ENCODE data around the gene GOSR1. TPM values are rescaled to one million over a fixed set of nuclear protein-coding genes. Genes with fewer than 3 reads are reported as not detected.
"Not testable (repeated sequence)": the region's sequence is repeated elsewhere in the genome, so short reads cannot be mapped to it uniquely, and the experiment has no call there.

GOSR1 gene
- total RNA-seq, 1 experiment from 2014 or later: 47.1 TPM

DNA sequence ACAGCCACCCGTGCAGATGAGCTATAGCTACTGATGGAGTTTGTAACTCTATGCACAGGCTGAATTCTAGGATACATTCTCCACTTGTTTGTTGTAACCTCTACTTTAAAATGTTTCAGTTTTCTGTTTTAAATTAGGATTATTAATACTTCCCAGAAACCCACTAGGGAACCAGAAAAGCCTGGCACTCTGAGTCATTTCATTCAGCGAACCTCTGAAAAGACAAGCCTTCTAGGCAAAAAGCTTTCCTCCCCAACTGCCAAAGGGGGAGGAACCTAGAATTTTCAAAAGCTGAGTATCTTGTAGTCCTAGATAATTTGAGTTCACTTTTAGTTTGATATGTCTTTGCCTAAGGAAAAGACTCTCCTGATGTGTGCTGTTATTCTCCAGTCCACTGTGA, 43.2 kb downstream of the GOSR1 start:
- H3K4me3 Mint-ChIP-seq (ENCODE audit: low read depth, unreplicated experiment): no peak overlapping the region
- peaks cover 12% of the 10 kb centered on the region for H3K36me3 Mint-ChIP-seq (ENCODE audit: insufficient read depth, unreplicated experiment)
- no peak overlapping the region for H3K27ac Mint-ChIP-seq (ENCODE audit: unreplicated experiment)
- no peak for DNase-seq
- intact Hi-C loops (cut with micrococcal nuclease; ENCODE audit: unreplicated experiment): no loop called here
- BruUV-seq (replicated peaks): no TSS peak
- no peaks in the 10 kb centered on the region for H3K4me1 Mint-ChIP-seq (ENCODE audit: low read depth, unreplicated experiment)
- no peaks in the 10 kb centered on the region for H3K9me3 Mint-ChIP-seq (ENCODE audit: low read depth, unreplicated experiment)
- no peaks in the 10 kb centered on the region for H3K27me3 Mint-ChIP-seq (ENCODE audit: unreplicated experiment)
- CTCF ChIA-PET: interaction anchor here (0.6 to 0.7 kb wide), 2 partner anchors 253 to 618 kb away, joined by 4 to 5 read pairs; no protein-coding TSS in a partner anchor
- TF ChIP-seq, protein P1, sequence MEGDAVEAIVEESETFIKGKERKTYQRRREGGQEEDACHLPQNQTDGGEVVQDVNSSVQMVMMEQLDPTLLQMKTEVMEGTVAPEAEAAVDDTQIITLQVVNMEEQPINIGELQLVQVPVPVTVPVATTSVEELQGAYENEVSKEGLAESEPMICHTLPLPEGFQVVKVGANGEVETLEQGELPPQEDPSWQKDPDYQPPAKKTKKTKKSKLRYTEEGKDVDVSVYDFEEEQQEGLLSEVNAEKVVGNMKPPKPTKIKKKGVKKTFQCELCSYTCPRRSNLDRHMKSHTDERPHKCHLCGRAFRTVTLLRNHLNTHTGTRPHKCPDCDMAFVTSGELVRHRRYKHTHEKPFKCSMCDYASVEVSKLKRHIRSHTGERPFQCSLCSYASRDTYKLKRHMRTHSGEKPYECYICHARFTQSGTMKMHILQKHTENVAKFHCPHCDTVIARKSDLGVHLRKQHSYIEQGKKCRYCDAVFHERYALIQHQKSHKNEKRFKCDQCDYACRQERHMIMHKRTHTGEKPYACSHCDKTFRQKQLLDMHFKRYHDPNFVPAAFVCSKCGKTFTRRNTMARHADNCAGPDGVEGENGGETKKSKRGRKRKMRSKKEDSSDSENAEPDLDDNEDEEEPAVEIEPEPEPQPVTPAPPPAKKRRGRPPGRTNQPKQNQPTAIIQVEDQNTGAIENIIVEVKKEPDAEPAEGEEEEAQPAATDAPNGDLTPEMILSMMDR (IDR thresholded peaks at IDR 0.05; ENCODE audit: unreplicated experiment): no peak

DNA sequence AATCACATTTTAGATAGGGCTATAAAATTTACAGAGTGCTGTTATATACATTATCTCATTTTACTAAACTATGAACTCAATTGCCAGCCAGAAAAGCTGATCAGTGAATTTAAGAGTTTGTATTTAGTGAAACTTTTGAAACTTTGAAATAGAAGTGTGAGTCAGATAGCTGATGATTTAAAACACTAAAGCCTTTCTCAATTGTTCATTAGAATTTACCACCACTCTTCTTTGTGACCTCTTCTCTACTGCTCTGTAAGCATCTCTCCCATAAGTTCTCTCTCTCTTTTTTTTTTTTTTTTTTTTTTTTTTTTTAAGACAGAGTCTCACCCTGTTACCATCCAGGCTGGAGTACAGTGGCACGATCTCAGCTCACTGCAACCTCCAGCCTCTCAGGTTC, 43.7 kb downstream of the GOSR1 start:
- CTCF ChIA-PET: interaction anchor here (0.6 to 0.7 kb wide), 2 partner anchors 254 to 618 kb away, joined by 4 to 5 read pairs; no protein-coding TSS in a partner anchor
- peaks cover 12% of the 10 kb centered on the region for H3K36me3 Mint-ChIP-seq (ENCODE audit: insufficient read depth, unreplicated experiment)
- no peaks in the 10 kb centered on the region for H3K9me3 Mint-ChIP-seq (ENCODE audit: low read depth, unreplicated experiment)
- BruUV-seq (replicated peaks): no TSS peak
- intact Hi-C loops (cut with micrococcal nuclease; ENCODE audit: unreplicated experiment): no loop called here
- no peak overlapping the region for H3K4me3 Mint-ChIP-seq (ENCODE audit: low read depth, unreplicated experiment)
- no peak for DNase-seq
- no peak overlapping the region for H3K27ac Mint-ChIP-seq (ENCODE audit: unreplicated experiment)
- no peaks in the 10 kb centered on the region for H3K4me1 Mint-ChIP-seq (ENCODE audit: low read depth, unreplicated experiment)
- no peaks in the 10 kb centered on the region for H3K27me3 Mint-ChIP-seq (ENCODE audit: unreplicated experiment)
- TF ChIP-seq, protein P1 (IDR thresholded peaks at IDR 0.05; ENCODE audit: unreplicated experiment): no peak

DNA sequence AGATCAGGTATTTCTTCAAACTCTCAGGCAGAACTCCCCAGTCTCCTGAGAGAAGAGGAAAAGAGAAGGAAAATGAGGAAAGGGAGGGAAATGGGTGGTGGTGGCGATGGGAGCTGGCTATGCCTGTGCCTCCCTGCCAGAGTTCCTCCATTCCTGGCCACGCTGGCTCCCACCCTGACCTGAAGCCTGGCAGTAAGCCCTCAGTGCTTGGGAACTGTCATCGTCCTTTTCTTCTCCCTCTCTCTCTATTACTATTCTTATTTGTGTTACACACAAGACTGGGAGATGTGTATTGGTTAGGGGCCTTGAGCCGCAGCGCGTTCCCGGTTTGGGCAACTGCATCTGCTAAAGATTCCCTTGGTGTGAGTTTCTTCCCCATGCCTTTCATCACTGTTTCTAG, 44.6 kb downstream of the GOSR1 start:
- H3K4me3 Mint-ChIP-seq (ENCODE audit: low read depth, unreplicated experiment): no peak overlapping the region
- DNase-seq: no peak
- no TSS peak for BruUV-seq (replicated peaks)
- CTCF ChIA-PET: no interaction called here
- TF ChIP-seq, protein P1 (IDR thresholded peaks at IDR 0.05; ENCODE audit: unreplicated experiment): no peak
- H3K36me3 Mint-ChIP-seq (ENCODE audit: insufficient read depth, unreplicated experiment): peaks cover 12% of the 10 kb centered on the region
- no peaks in the 10 kb centered on the region for H3K27me3 Mint-ChIP-seq (ENCODE audit: unreplicated experiment)
- H3K9me3 Mint-ChIP-seq (ENCODE audit: low read depth, unreplicated experiment): no peaks in the 10 kb centered on the region
- intact Hi-C loops (cut with micrococcal nuclease; ENCODE audit: unreplicated experiment): no loop called here
- H3K27ac Mint-ChIP-seq (ENCODE audit: unreplicated experiment): no peak overlapping the region
- H3K4me1 Mint-ChIP-seq (ENCODE audit: low read depth, unreplicated experiment): no peaks in the 10 kb centered on the region

DNA sequence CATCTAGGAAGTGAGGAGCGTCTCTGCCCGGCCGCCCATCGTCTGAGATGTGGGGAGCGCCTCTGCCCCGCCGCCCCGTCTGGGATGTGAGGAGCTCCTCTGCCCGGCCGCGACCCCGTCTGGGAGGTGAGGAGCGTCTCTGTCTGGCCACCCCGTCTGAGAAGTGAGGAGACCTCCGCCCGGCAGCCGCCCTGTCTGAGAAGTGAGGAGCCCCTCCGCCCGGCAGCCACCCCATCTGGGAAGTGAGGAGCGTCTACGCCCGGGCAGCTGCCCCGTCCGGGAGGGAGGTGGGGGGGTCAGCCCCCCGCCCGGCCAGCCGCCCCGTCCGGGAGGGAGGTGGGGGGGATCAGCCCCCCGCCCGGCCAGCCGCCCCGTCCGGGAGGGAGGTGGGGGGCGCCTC, 46.0 kb downstream of the GOSR1 start:
- peaks cover 12% of the 10 kb centered on the region for H3K36me3 Mint-ChIP-seq (ENCODE audit: insufficient read depth, unreplicated experiment)
- H3K27me3 Mint-ChIP-seq (ENCODE audit: unreplicated experiment); CTCF ChIA-PET; H3K4me3 Mint-ChIP-seq (ENCODE audit: low read depth, unreplicated experiment); DNase-seq; H3K9me3 Mint-ChIP-seq (ENCODE audit: low read depth, unreplicated experiment); BruUV-seq (replicated peaks); H3K27ac Mint-ChIP-seq (ENCODE audit: unreplicated experiment); intact Hi-C loops (cut with micrococcal nuclease; ENCODE audit: unreplicated experiment); H3K4me1 Mint-ChIP-seq (ENCODE audit: low read depth, unreplicated experiment): not testable (repeated sequence)

DNA sequence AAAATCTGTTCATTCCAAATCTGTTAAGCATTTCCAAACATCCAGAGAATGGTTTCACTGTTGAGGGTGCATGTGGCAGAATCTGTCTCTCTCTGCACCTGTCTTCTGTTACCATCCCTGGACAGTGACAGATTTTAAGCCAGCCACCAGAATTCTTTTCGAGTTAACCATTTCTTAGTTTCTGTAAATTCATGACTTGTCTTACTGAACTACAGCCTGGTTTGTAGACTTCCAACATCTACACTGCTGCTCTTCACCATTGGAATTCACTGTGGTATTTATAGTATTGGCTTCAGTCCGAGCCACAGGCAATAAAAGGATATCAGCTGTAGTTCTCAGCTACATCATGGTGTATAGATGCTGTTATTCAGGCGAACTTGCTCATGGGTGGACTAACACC, 47.6 kb downstream of the GOSR1 start:
- Mint-ChIP-seq H3K4me3 (ENCODE audit: low read depth, unreplicated experiment) (no peak overlapping the region), H3K27me3 (ENCODE audit: unreplicated experiment) (no peaks in the 10 kb centered on the region), H3K4me1 (ENCODE audit: low read depth, unreplicated experiment) (no peaks in the 10 kb centered on the region), H3K27ac (ENCODE audit: unreplicated experiment) (no peak overlapping the region), H3K36me3 (ENCODE audit: insufficient read depth, unreplicated experiment) (peaks cover 12% of the 10 kb centered on the region), H3K9me3 (ENCODE audit: low read depth, unreplicated experiment) (no peaks in the 10 kb centered on the region)
- intact Hi-C loops (cut with micrococcal nuclease; ENCODE audit: unreplicated experiment): no loop called here
- no peak for DNase-seq
- CTCF ChIA-PET: interaction anchor here (0.7 kb wide), 1 partner anchor 908 kb away, joined by 3 read pairs; no protein-coding TSS in a partner anchor
- TF ChIP-seq, protein P1 (IDR thresholded peaks at IDR 0.05; ENCODE audit: unreplicated experiment): no peak
- no TSS peak for BruUV-seq (replicated peaks)
